ENCODE measurements around the gene SEMA5A. TPM values are rescaled to one million over a fixed set of nuclear protein-coding genes. Genes with fewer than 3 reads are reported as not detected.

SEMA5A gene
- total RNA-seq, 2 donors from 2014 or later, result 0.14 to 0.23 TPM

DNA sequence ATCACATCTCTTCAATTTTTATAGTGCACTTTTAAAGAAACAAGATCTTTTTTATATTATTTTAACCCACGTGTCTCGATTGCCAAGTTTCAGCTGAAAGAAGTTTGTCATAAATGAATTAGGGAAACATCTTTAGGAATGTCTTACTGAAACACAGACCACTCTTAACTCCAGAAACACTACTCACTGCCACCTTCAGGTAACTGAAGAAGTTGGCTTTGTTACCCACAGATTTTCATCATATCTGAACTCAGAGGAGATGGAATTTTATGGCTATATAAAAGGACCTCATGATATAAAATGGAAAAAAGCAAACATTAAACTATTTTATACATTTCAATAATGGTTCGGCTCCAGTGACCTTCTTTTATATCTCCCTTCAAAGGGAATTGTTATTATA lies 158.0 kb downstream of the SEMA5A start:
- ATAC-seq (replicated peaks in 1 of 2), result no peak
- Mint-ChIP-seq H3K4me3 (no peak overlapping the region), H3K4me1 (ENCODE audit: low read depth) (no peaks in the 10 kb centered on the region), H3K27me3 (ENCODE audit: low read depth) (peaks cover 7% of the 10 kb centered on the region), H3K27ac (no peak overlapping the region), H3K9me3 (peaks cover 4 to 18% of the 10 kb centered on the region in 2 donors), H3K36me3 (ENCODE audit: insufficient read depth in 2 of 2) (no peaks in the 10 kb centered on the region)
- no peak for DNase-seq

- Mint-ChIP-seq H3K27ac (no peak overlapping the region), H3K4me1 (ENCODE audit: low read depth) (no peaks in the 10 kb centered on the region), H3K27me3 (ENCODE audit: low read depth) (peaks cover 6% of the 10 kb centered on the region), H3K9me3 (peaks cover 4 to 16% of the 10 kb centered on the region in 2 donors), H3K36me3 (ENCODE audit: insufficient read depth in 2 of 2) (no peaks in the 10 kb centered on the region), H3K4me3 (no peak overlapping the region)
- no peak for DNase-seq
- ATAC-seq (replicated peaks in 1 of 2), result no peak
These were observed 158.9 kb downstream of the SEMA5A start for GRCh38 chr5:9386945-9387344.

- Mint-ChIP-seq H3K27ac (no peak overlapping the region), H3K27me3 (ENCODE audit: low read depth) (no peaks in the 10 kb centered on the region), H3K4me3 (no peak overlapping the region), H3K36me3 (ENCODE audit: insufficient read depth in 2 of 2) (no peaks in the 10 kb centered on the region), H3K4me1 (ENCODE audit: low read depth) (no peaks in the 10 kb centered on the region), H3K9me3 (peaks cover 0 to 12% of the 10 kb centered on the region in 2 donors)
- DNase-seq (no peak), ATAC-seq (replicated peaks in 1 of 2) (no peak)
These were observed 163.4 kb downstream of the SEMA5A start for GRCh38 chr5:9382522-9382921.

- no peak overlapping the region for H3K27ac Mint-ChIP-seq
- no peak overlapping the region for H3K4me3 Mint-ChIP-seq
- ATAC-seq (replicated peaks in 1 of 2), result no peak
- no peaks in the 10 kb centered on the region for H3K27me3 Mint-ChIP-seq (ENCODE audit: low read depth)
- DNase-seq, result no peak
- no peaks in the 10 kb centered on the region for H3K4me1 Mint-ChIP-seq (ENCODE audit: low read depth)
- no peaks in the 10 kb centered on the region for H3K36me3 Mint-ChIP-seq (ENCODE audit: insufficient read depth in 2 of 2)
- peaks cover 0 to 10% of the 10 kb centered on the region in 2 donors for H3K9me3 Mint-ChIP-seq
These were observed 164.4 kb downstream of the SEMA5A start for GRCh38 chr5:9381464-9381863.

DNA sequence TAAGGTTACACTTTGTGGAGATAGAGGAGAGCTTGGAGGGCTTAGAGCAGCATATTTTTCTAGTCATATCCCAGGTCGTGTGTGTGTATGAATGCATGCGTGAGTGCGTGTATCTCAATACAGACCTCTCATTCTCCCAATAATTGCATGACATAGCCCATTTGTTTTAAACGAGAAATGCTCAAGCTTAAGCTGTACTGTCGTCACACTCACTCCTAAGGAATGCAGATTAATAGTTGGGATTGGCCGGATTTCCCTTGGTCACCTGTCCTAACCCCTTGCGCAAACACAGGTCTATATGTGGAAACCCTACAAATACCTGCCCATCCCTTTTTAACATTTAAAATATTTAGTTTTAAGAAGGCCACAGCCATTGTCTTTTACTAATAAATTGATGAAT lies 165.8 kb downstream of the SEMA5A start:
- H3K27ac Mint-ChIP-seq, result no peak overlapping the region
- no peak overlapping the region for H3K4me3 Mint-ChIP-seq
- H3K36me3 Mint-ChIP-seq (ENCODE audit: insufficient read depth in 2 of 2), result no peaks in the 10 kb centered on the region
- H3K27me3 Mint-ChIP-seq (ENCODE audit: low read depth), result no peaks in the 10 kb centered on the region
- H3K9me3 Mint-ChIP-seq, result peaks cover 2 to 14% of the 10 kb centered on the region in 2 donors
- DNase-seq, result no peak
- no peak for ATAC-seq (replicated peaks in 1 of 2)
- H3K4me1 Mint-ChIP-seq (ENCODE audit: low read depth), result no peaks in the 10 kb centered on the region

GRCh38 chr5:9376363-9377117 lies 169.3 kb downstream of the SEMA5A start:
- H3K27me3 Mint-ChIP-seq (ENCODE audit: low read depth), result no peaks in the 10 kb centered on the region
- no peak for ATAC-seq (replicated peaks in 1 of 2)
- H3K27ac Mint-ChIP-seq, result no peak overlapping the region
- H3K4me3 Mint-ChIP-seq, result no peak overlapping the region
- no peak for DNase-seq
- H3K4me1 Mint-ChIP-seq (ENCODE audit: low read depth), result no peaks in the 10 kb centered on the region
- H3K9me3 Mint-ChIP-seq, result peaks cover 7 to 12% of the 10 kb centered on the region in 2 donors
- no peaks in the 10 kb centered on the region for H3K36me3 Mint-ChIP-seq (ENCODE audit: insufficient read depth in 2 of 2)

- H3K27me3 Mint-ChIP-seq (ENCODE audit: low read depth), result no peaks in the 10 kb centered on the region
- H3K9me3 Mint-ChIP-seq, result peaks cover 7 to 9% of the 10 kb centered on the region in 2 donors
- DNase-seq, result no peak
- H3K4me3 Mint-ChIP-seq, result no peak overlapping the region
- H3K27ac Mint-ChIP-seq, result no peak overlapping the region
- no peak for ATAC-seq (replicated peaks in 1 of 2)
- H3K4me1 Mint-ChIP-seq (ENCODE audit: low read depth), result no peaks in the 10 kb centered on the region
- no peaks in the 10 kb centered on the region for H3K36me3 Mint-ChIP-seq (ENCODE audit: insufficient read depth in 2 of 2)
These were observed 170.1 kb downstream of the SEMA5A start for GRCh38 chr5:9375756-9376155.

DNA sequence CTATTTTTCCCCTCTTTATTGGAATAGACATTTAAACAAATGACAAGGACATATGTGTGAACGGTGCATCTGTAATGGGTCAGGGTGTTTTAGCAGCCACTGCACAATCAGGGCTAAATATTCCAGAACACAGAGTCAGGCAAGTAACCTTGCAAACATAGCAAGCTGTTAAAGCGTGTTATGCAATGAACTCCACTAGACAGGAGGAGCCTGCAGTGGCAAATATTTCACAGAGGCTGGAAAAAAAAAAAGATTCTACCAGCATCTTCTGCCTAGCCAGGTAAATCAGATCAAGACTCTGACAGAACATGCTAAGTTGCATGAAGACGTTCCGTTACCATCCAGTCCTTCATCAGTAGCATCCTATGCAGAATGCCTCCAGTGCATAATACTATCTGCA lies 171.8 kb downstream of the SEMA5A start:
- Mint-ChIP-seq H3K9me3 (peaks cover 7 to 8% of the 10 kb centered on the region in 2 donors), H3K4me1 (ENCODE audit: low read depth) (no peaks in the 10 kb centered on the region), H3K36me3 (ENCODE audit: insufficient read depth in 2 of 2) (no peaks in the 10 kb centered on the region), H3K27me3 (ENCODE audit: low read depth) (no peaks in the 10 kb centered on the region), H3K27ac (no peak overlapping the region), H3K4me3 (no peak overlapping the region)
- DNase-seq (no peak), ATAC-seq (replicated peaks in 1 of 2) (no peak)

- no peaks in the 10 kb centered on the region for H3K4me1 Mint-ChIP-seq (ENCODE audit: low read depth)
- peaks cover 7 to 8% of the 10 kb centered on the region in 2 donors for H3K9me3 Mint-ChIP-seq
- no peaks in the 10 kb centered on the region for H3K27me3 Mint-ChIP-seq (ENCODE audit: low read depth)
- H3K27ac Mint-ChIP-seq, result no peak overlapping the region
- no peak for DNase-seq
- H3K4me3 Mint-ChIP-seq, result no peak overlapping the region
- no peaks in the 10 kb centered on the region for H3K36me3 Mint-ChIP-seq (ENCODE audit: insufficient read depth in 2 of 2)
- ATAC-seq (replicated peaks in 1 of 2), result no peak
These were observed 172.3 kb downstream of the SEMA5A start for GRCh38 chr5:9373571-9373970.

DNA sequence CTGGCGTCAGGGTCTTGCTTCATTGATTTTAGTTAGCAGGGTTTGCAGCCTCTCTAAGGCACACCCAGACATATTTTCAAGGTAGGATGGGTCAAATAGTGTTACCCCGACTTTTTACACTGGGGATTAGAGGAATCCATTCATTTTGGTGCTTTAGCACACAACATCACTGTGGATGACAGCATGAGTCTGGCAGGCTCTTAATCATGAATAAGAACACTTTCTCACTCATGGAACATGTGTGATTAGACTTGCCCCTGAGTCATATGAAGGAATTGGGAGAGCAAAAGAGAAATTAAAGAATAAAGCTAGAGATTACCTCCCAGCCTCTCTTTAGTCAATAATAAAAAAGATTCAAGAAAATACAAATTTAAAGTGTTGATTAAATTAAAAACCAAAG lies 175.6 kb downstream of the SEMA5A start:
- Mint-ChIP-seq H3K4me1 (ENCODE audit: low read depth) (no peaks in the 10 kb centered on the region), H3K9me3 (peaks cover 3 to 10% of the 10 kb centered on the region in 2 donors), H3K27ac (no peak overlapping the region), H3K36me3 (ENCODE audit: insufficient read depth in 2 of 2) (no peaks in the 10 kb centered on the region), H3K27me3 (ENCODE audit: low read depth) (no peaks in the 10 kb centered on the region), H3K4me3 (no peak overlapping the region)
- ATAC-seq (replicated peaks in 1 of 2) (no peak), DNase-seq (no peak)

DNA sequence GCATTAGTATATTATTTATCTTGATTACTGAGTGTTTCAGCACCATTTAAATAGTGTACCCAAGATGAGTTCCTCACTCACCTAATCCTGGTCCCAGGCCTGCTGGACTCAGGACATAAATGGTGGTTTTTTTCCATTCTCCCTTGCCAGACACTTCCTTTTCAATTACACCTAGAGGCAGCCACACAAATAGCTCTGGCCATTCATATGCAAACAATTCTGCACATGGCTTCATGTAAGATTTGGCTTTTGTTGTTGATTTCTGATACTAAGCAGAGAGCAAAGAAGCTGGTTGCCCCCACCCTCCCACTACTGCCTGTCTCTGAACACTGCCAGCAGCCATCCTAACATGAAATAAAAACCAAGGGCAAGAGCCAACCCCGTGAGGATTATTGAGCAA lies 180.4 kb downstream of the SEMA5A start:
- H3K4me1 Mint-ChIP-seq (ENCODE audit: low read depth), result no peaks in the 10 kb centered on the region
- no peak for ATAC-seq (replicated peaks in 1 of 2)
- no peak overlapping the region for H3K27ac Mint-ChIP-seq
- H3K4me3 Mint-ChIP-seq, result no peak overlapping the region
- DNase-seq, result no peak
- peaks cover 3 to 4% of the 10 kb centered on the region in 2 donors for H3K9me3 Mint-ChIP-seq
- no peaks in the 10 kb centered on the region for H3K36me3 Mint-ChIP-seq (ENCODE audit: insufficient read depth in 2 of 2)
- H3K27me3 Mint-ChIP-seq (ENCODE audit: low read depth), result no peaks in the 10 kb centered on the region

DNA sequence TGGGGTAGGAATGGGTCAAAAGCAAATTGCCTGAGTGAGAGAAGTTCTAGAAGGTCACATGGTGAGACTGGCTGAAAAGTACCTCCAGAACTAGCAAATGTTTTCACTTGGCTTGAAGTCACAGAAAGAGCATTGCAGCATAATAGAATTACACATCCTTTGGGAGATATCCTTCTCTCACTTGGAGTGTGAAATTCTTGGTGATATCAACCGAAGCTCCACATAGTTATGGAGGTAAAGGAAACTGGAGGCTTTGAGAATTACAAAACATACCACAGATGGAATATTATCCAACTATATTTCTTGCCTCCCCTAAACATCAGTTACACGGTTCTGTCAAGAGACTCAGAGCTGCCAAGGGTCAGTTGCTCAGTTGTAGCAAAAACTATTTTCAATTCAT lies 182.4 kb downstream of the SEMA5A start:
- H3K36me3 Mint-ChIP-seq (ENCODE audit: insufficient read depth in 2 of 2), result no peaks in the 10 kb centered on the region
- DNase-seq (no peak), ATAC-seq (replicated peaks in 1 of 2) (no peak)
- no peaks in the 10 kb centered on the region for H3K4me1 Mint-ChIP-seq (ENCODE audit: low read depth)
- peak overlapping the region in 1 of 2 donors; percentile 22 for H3K4me3 Mint-ChIP-seq
- no peak overlapping the region for H3K27ac Mint-ChIP-seq
- peaks cover 3 to 4% of the 10 kb centered on the region in 2 donors for H3K9me3 Mint-ChIP-seq
- no peaks in the 10 kb centered on the region for H3K27me3 Mint-ChIP-seq (ENCODE audit: low read depth)

- H3K27ac Mint-ChIP-seq, result peak overlapping the region; percentile 33
- H3K4me1 Mint-ChIP-seq (ENCODE audit: low read depth), result no peaks in the 10 kb centered on the region
- ATAC-seq (replicated peaks in 1 of 2), result peak; percentile 51 to 67
- no peaks in the 10 kb centered on the region for H3K27me3 Mint-ChIP-seq (ENCODE audit: low read depth)
- H3K9me3 Mint-ChIP-seq, result peaks cover 3% of the 10 kb centered on the region in 2 donors
- peak overlapping the region in 1 of 2 donors; percentile 22 for H3K4me3 Mint-ChIP-seq
- no peaks in the 10 kb centered on the region for H3K36me3 Mint-ChIP-seq (ENCODE audit: insufficient read depth in 2 of 2)
- no peak for DNase-seq
These were observed 182.8 kb downstream of the SEMA5A start for GRCh38 chr5:9363026-9363425.

DNA sequence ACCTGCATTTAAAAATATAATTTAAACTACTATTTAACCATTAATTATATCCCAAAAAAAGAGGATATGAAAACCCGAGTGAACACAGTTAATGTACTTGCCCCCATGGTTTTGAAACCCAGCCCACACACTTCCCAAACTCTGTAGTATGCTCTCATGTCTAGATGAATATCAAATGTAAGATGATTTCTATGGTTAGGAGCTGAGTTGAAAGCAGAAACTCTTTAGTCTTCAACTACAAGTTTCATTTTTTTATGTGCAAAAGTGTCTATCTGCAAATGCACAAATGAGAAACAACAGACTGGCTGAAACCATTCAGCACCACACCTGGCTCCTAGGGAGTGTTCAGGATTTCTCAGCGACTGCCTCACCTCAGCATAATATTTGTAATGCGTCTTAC lies 183.3 kb downstream of the SEMA5A start:
- ATAC-seq (replicated peaks in 1 of 2) (peak in 1 of 2 donors; percentile 47), DNase-seq (no peak)
- Mint-ChIP-seq H3K4me3 (peak overlapping the region in 1 of 2 donors; percentile 22), H3K27ac (peak overlapping the region; percentile 33), H3K9me3 (peaks cover 0 to 5% of the 10 kb centered on the region in 2 donors), H3K36me3 (ENCODE audit: insufficient read depth in 2 of 2) (no peaks in the 10 kb centered on the region), H3K4me1 (ENCODE audit: low read depth) (no peaks in the 10 kb centered on the region), H3K27me3 (ENCODE audit: low read depth) (no peaks in the 10 kb centered on the region)
